HG02763 (cell line): Measurements from ENCODE around the gene YIPF2.
"Not testable (repeated sequence)": the region's sequence is repeated elsewhere in the genome, so short reads cannot be mapped to it uniquely, and the experiment has no call there.

Source experiments
- ATAC-seq: cut with Tn5 transposase; IDR thresholded peaks from one replicate; pipeline ENCODE4 v1.9.1; 2021; ENCODE audit warnings: mild to moderate bottlenecking, moderate library complexity; ENCODE audit not compliant: unreplicated experiment

Gene YIPF2

DNA sequence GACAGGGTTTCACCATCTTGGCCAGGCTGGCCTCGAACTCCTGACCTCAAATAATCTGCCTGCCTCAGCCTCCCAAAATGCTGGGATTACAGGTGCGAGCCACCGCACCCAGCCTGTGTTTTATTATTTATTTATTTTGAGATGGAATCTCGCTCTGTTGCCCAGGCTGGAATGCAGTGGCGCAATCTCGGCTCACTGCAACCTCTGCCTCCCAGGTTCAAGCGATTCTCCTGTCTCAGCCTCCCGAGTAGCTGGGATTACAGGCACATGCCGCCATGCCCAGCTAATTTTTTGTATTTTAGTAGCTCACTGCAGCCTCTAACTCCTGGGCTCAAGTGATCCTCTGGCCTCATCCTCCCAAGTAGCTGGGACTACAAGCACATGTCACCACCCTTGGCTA lies 50.8 kb downstream of the YIPF2 start:
- not testable (repeated sequence) for ATAC-seq

DNA sequence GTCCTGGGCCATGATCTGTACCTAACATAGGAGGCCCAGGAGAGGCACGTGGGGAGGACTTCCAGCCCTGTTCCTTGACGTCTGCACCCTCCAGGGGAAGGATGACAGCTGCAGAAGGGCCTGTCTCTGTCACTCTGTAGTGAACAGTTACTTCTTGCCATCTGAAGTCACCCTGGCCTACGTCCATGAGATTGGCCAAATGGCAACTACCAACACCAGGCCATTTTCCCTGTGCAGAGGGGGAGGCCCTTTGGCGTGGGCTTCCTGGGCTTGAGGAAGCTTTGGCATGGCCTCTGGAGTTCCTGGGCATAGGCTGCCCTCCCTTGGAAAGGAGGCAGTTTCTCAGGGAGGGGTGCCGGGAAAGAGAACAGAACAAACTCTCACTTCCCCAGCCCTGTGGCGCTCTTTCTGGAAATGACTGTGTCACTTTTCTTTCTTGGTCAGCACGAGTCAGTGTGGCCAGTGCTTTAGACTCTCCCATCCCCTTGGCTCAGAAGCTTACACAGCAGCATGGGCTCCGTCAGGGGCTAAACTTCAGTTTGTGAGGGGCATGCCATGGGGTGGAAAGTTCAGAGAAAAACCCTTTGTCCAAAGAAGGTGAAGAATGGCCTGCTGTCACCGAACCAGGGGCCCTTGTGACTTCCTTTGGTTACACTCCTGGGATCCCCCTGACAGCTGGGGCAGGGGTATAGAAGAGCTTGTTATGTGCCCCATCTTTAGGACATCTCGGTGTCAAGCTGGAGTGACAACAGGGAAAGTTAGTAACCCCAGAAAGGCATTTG lies 51.8 kb downstream of the YIPF2 start:
- ATAC-seq, result no peak

- no peak for ATAC-seq
These were observed 54.4 kb downstream of the YIPF2 start for GRCh38 chr19:10874024-10874423.

- no peak for ATAC-seq
These were observed 55.8 kb downstream of the YIPF2 start for GRCh38 chr19:10872546-10873107.
